HepG2 (cell line): ENCODE results near the gene PELO. TPM values are rescaled to one million over a fixed set of nuclear protein-coding genes. Genes with fewer than 3 reads are reported as not detected.

ENCODE experiments used
- ARHGAP35 ChIP-seq: sonication (generic); formaldehyde crosslinking; IDR thresholded peaks from 2 replicates; pipeline ENCODE4 v1.9.0; 2022; ENCODE audit warnings: mild to moderate bottlenecking, inconsistent platforms, moderate library complexity, missing genetic modification reagents, borderline replicate concordance
- CEBPG ChIP-seq: IDR thresholded peaks from 2 replicates; pipeline ENCODE4 v1.6.1; 2016
- CREM ChIP-seq, 2 experiments: sonication (generic) in 1 of 2; formaldehyde crosslinking in 1 of 2; IDR thresholded peaks; 2 replicates each; pipeline versions ENCODE4 v1.4.0 to v1.6.1; 2016 to 2020; ENCODE audit warnings: antibody characterized with exemption in 1 of 2, mild to moderate bottlenecking in 1 of 2, missing genetic modification reagents in 1 of 2
- EP300 ChIP-seq, 3 experiments: sonication (generic) in 1 of 3; formaldehyde crosslinking in 1 of 3; IDR thresholded peaks; 2 replicates each; pipeline versions ENCODE4 v1.5.1 to v1.6.1; 2011 to 2020; ENCODE audit warnings: low read depth in 2 of 3, low read length in 2 of 3, borderline replicate concordance in 1 of 3, improper control_type of control experiment in 1 of 3, mild to moderate bottlenecking in 1 of 3, missing genetic modification reagents in 1 of 3, moderate library complexity in 1 of 3
- FOXO1 ChIP-seq: sonication (generic); formaldehyde crosslinking; IDR thresholded peaks from 2 replicates; pipeline ENCODE4 v1.4.0; 2020; ENCODE audit warnings: missing genetic modification reagents
- HNF4A ChIP-seq: sonication (generic); formaldehyde crosslinking; IDR thresholded peaks from 2 replicates; pipeline ENCODE4 v1.4.0; 2020; ENCODE audit warnings: missing genetic modification reagents
- IKZF1 ChIP-seq: fragments of 450-650 bp; IDR thresholded peaks from 2 replicates; pipeline ENCODE4 v1.7.1; 2016
- KDM1A ChIP-seq: IDR thresholded peaks from 2 replicates; pipeline ENCODE4 v1.6.1; 2016; ENCODE audit warnings: missing compliant biosample characterization
- MIXL1 ChIP-seq: IDR thresholded peaks from 2 replicates; pipeline ENCODE4 v1.6.1; 2016
- PBX2 ChIP-seq: IDR thresholded peaks from 2 replicates; pipeline ENCODE4 v1.6.1; 2016; ENCODE audit warnings: control low read depth
- SOX6 ChIP-seq, 2 experiments: fragments of 450-650 bp in 1 of 2; sonication (generic) in 1 of 2; formaldehyde crosslinking in 1 of 2; IDR thresholded peaks; 2 replicates each; pipeline versions ENCODE4 v1.4.0 to v1.6.1; 2017 to 2020; ENCODE audit warnings: antibody characterized with exemption in 1 of 2, mild to moderate bottlenecking in 1 of 2, missing genetic modification reagents in 1 of 2
- TCF7L2 ChIP-seq: IDR thresholded peaks from 2 replicates; pipeline ENCODE4 v1.6.1; 2011; ENCODE audit warnings: mild to moderate bottlenecking, low read depth, low read length, moderate library complexity
- ZBTB34 ChIP-seq: sonication (generic); formaldehyde crosslinking; IDR thresholded peaks from 2 replicates; pipeline ENCODE4 v1.8.0; 2022; ENCODE audit warnings: mild to moderate bottlenecking, missing genetic modification reagents
- ZBTB40 ChIP-seq, 2 experiments: fragments of 450-650 bp in 1 of 2; sonication (generic) in 1 of 2; formaldehyde crosslinking in 1 of 2; IDR thresholded peaks; 2 replicates each; pipeline versions ENCODE4 v1.6.1 to v1.8.0; 2016 to 2022; ENCODE audit warnings: antibody characterized with exemption in 1 of 2, mild to moderate bottlenecking in 1 of 2, missing genetic modification reagents in 1 of 2
- ZNF280B ChIP-seq: sonication (generic); formaldehyde crosslinking; IDR thresholded peaks from 2 replicates; pipeline ENCODE4 v1.5.0; 2020; ENCODE audit warnings: missing genetic modification reagents, mild to moderate bottlenecking, borderline replicate concordance
- ZSCAN9 ChIP-seq: IDR thresholded peaks from 2 replicates; pipeline ENCODE4 v1.6.1; 2016; ENCODE audit warnings: borderline replicate concordance
- polyA plus RNA-seq, 8 experiments: library from polyadenylated mRNA; depleted of rRNA in 3 of 8; stranded (reverse) in 7 of 8; unstranded in 1 of 8; fragments of >200 nt; fragmentation: Illumina TruSeq in 4 of 8; extraction: Trizol in 4 of 8; gene quantifications; 2 replicates each; pipeline versions ENCODE4 v1.2.1 to v1.2.3, GENCODE V29; 2011 to 2016; ENCODE audit warnings: low read depth in 4 of 8, missing spikeins in 1 of 8, mixed read lengths in 1 of 8; ENCODE audit not compliant: insufficient read depth in 1 of 8
- total RNA-seq, 5 experiments: library from RNA; depleted of rRNA; stranded (reverse); fragments of >200 nt; fragmentation: Illumina TruSeq; extraction: Trizol; gene quantifications; 2 replicates each; pipeline ENCODE4 v1.2.3, GENCODE V29; 2016; ENCODE audit warnings: low read depth in 1 of 5

The PELO gene
- total and polyA plus RNA-seq, 2 of the 13 experiments (the other 11 are each of a cell fraction or from before 2014, with no cell fraction given): 19.0 to 23.9 TPM

GRCh38 chr5:52794519-52794918 is 6.8 kb downstream of the PELO start (continued):
- no peak for TF ChIP-seq ZNF280B (CRISPR knock-in tag)
- no peak for TF ChIP-seq PBX2
- TF ChIP-seq CEBPG (CRISPR knock-in tag): peak; percentile 88
- peak; percentile 51 for TF ChIP-seq CREM (IDR thresholded peaks at IDR 0.05)
- TF ChIP-seq CREM (CRISPR knock-in tag; IDR thresholded peaks at IDR 0.05): no peak
- no peak for TF ChIP-seq IKZF1
- peak; percentile 38; the same call in 1 of the 2 replicates for TF ChIP-seq HNF4A (CRISPR knock-in tag)
- TF ChIP-seq EP300 (IDR thresholded peaks at IDR 0.05; ENCODE audit: low read depth in 2 of 2, low read length in 2 of 2): peak in 1 of 2 experiments; percentile 72; a peak in 2 of 4 replicates
- no peak for TF ChIP-seq EP300 (CRISPR knock-in tag; IDR thresholded peaks at IDR 0.05; ENCODE audit: borderline replicate concordance)
- TF ChIP-seq ZSCAN9 (CRISPR knock-in tag): no peak
- TF ChIP-seq KDM1A (CRISPR knock-in tag): no peak
- no peak for TF ChIP-seq ARHGAP35 (CRISPR knock-in tag)
- TF ChIP-seq ZBTB40 (IDR thresholded peaks at IDR 0.05): no peak
- no peak for TF ChIP-seq ZBTB40 (CRISPR knock-in tag; IDR thresholded peaks at IDR 0.05)
- TF ChIP-seq TCF7L2: no peak
- no peak for TF ChIP-seq FOXO1 (CRISPR knock-in tag)
- TF ChIP-seq SOX6 (IDR thresholded peaks at IDR 0.05): no peak
- TF ChIP-seq SOX6 (CRISPR knock-in tag; IDR thresholded peaks at IDR 0.05): peak; percentile 79
- TF ChIP-seq ZBTB34 (CRISPR knock-in tag): no peak
- peak; percentile 32; the same call in 1 of the 2 replicates for TF ChIP-seq MIXL1 (CRISPR knock-in tag)
